K562 (cell line): ENCODE measurements around the gene BRPF1.

Experiments used
- HDAC1 ChIP-seq, 2 experiments: fragments of 450-650 bp; IDR thresholded peaks; 2 replicates each; pipeline ENCODE4 v1.6.1; 2016 to 2017; ENCODE audit warnings: inconsistent platforms in 1 of 2, mild to moderate bottlenecking in 1 of 2, moderate library complexity in 1 of 2
- ZNF274 ChIP-seq: IDR thresholded peaks from 2 replicates; pipeline ENCODE4 v1.6.1; 2011; ENCODE audit warnings: low read depth, mild to moderate bottlenecking, low read length, moderate library complexity, borderline replicate concordance
- TF ChIP-seq, protein P1 (sequence below), 3 experiments: IDR thresholded peaks in 2 of 3; conservative IDR thresholded peaks in 1 of 3; 2 replicates each; pipeline ENCODE4 v1.5.1; 2011 to 2012; ENCODE audit warnings: low read length in 3 of 3, mild to moderate bottlenecking in 3 of 3, control low read depth in 2 of 3, improper control_type of control experiment in 1 of 3, inconsistent platforms in 1 of 3, low read depth in 1 of 3, mixed read lengths in 1 of 3, moderate library complexity in 1 of 3; ENCODE audit not compliant: insufficient read depth in 2 of 3
- TF ChIP-seq, protein P2 (sequence below): fragments of 450-650 bp; IDR thresholded peaks from 2 replicates; pipeline ENCODE4 v1.6.1; 2016

- TF ChIP-seq, protein P1, sequence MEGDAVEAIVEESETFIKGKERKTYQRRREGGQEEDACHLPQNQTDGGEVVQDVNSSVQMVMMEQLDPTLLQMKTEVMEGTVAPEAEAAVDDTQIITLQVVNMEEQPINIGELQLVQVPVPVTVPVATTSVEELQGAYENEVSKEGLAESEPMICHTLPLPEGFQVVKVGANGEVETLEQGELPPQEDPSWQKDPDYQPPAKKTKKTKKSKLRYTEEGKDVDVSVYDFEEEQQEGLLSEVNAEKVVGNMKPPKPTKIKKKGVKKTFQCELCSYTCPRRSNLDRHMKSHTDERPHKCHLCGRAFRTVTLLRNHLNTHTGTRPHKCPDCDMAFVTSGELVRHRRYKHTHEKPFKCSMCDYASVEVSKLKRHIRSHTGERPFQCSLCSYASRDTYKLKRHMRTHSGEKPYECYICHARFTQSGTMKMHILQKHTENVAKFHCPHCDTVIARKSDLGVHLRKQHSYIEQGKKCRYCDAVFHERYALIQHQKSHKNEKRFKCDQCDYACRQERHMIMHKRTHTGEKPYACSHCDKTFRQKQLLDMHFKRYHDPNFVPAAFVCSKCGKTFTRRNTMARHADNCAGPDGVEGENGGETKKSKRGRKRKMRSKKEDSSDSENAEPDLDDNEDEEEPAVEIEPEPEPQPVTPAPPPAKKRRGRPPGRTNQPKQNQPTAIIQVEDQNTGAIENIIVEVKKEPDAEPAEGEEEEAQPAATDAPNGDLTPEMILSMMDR (IDR thresholded peaks at IDR 0.05 in 2 of 3, conservative IDR thresholded peaks at IDR 0.05 in 1 of 3; ENCODE audit: insufficient read depth in 2 of 3, low read depth in 1 of 3, low read length in 3 of 3) = no peak
- TF ChIP-seq, protein P2, sequence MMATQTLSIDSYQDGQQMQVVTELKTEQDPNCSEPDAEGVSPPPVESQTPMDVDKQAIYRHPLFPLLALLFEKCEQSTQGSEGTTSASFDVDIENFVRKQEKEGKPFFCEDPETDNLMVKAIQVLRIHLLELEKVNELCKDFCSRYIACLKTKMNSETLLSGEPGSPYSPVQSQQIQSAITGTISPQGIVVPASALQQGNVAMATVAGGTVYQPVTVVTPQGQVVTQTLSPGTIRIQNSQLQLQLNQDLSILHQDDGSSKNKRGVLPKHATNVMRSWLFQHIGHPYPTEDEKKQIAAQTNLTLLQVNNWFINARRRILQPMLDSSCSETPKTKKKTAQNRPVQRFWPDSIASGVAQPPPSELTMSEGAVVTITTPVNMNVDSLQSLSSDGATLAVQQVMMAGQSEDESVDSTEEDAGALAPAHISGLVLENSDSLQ = no peak
- no peak for TF ChIP-seq ZNF274
- no peak for TF ChIP-seq HDAC1 (IDR thresholded peaks at IDR 0.05)
Observed at GRCh38 chr3:9715136-9715535, 16.4 kb upstream of the BRPF1 start.
